Activated T-cell treated with anti-CD3 and anti-CD28 coated beads for 48 hours (primary cell): ENCODE measurements around the gene ITPRIP.
A peak's percentile ranks its signal among the peaks of the same experiment; 100 is the strongest.

Source experiments
- DNase-seq: peaks from one replicate; pipeline ENCODE4 v3.0.0-alpha.2; 2020; ENCODE audit warnings: low read depth

ITPRIP gene

DNA sequence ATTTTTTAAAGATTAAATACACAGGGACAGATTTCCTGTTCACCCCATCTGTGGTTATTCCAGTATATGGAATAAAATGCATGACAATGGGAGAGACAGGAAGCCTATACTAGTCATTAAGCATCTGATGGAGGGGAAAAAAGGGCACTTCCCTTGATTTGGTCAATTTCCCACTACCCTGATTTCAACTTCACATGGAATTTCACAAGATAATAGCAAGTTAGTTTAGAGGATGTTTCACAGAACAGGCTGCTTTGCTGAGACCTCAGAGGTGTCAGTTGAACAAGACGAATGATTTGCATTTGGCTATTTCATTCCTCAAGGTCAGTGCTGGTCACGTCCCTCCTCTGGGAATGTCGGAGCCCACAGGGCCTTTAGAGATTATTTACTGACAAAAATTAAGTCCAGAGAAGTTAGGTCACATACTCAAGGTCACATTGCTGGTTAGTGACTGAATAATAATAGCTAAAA is 4.7 kb upstream of the ITPRIP start:
- no peak for DNase-seq

DNA sequence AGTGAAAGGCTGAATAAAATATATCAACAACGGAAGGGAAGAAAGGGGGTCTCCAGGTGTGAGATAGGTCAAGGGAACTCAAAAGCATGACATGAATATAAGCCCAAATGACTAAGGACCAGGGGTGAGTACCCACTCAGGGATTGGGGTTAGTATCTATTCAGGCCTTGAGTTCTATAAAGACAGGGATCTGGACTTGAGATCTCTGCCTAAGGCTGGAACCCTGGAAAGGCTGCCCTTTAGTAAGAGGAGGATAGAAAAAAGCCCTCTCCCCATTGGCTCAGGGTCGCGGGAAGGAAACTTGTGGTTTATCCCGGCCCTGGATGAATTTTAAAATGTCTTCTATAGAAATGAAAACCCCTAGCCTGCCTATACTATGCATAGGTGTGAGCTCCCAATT is 2.4 kb upstream of the ITPRIP start:
- no peak for DNase-seq

DNA sequence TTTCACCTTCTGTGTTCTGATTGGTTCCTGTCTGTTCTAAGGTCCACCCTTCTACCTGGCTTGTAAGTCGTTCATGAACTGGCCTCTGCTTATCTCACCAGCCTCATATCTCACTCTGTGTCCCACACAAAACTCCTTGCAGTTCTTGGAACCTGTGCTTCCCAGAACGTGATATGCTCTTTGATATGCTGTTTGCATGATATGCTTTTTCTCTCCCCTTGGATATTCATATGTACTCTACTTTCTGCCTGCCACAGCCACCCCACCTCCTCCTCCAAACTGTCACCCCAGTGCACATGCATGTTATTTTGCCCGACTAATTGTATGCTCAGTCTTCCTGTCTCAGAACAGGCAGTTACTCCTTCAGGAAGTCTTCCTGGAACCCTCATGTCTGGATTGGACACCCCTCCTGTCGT is 1.9 kb upstream of the ITPRIP start:
- DNase-seq: no peak

DNA sequence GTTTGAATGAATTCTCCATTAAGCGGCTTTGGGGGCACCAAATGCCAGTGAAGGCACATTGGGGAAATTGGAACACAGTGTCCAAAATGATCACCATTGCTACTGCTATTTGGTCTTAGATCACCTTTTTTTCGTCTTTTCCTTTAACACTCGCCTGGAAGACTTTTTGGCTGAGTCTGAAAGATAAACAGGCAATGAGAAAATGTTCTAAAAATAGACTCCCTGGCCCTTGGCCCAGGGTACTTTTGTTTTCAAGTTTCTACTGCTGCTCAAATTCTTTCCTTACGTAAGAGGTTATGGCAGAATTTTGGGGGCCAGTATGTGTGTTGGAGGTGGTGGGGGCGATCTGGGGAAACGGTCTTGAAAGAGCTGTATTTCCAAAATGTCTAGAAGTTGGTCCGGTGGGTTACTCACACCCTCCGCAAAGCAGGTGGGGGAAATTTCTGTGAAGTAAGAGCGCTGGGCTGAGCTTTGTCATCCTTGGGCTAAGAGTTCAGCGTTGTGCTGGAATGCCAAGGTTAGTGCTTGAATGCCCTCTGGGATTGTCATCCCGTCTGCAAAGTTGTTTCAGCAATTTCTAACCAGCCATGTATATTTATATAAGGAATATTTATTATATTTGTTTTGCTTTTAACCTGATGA is 1.3 kb upstream of the ITPRIP start:
- DNase-seq: no peak

DNA sequence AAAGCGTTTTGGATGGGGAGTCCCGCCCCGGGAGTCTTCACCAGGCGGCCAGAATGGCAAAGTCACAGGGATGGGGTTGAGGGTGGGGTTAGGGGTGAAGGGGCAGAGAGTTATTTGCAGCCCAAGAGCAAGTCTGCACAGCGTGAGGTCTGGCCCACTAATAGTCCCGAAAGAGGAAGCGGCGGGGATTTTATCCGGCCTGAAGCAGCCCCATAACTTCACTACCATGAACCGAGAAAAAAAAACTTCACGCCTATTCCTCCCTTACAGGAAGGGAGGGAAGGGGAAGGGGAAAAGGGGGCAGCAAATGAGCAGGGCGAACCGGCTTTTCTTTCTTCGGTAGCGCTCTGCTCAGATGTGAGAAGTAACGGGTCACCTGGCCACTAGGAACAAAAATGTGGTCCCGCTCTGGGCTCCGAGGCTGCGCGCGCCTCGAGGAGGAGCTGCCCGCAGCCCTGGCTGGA is 712 bp downstream of the ITPRIP start:
- no peak for DNase-seq

DNA sequence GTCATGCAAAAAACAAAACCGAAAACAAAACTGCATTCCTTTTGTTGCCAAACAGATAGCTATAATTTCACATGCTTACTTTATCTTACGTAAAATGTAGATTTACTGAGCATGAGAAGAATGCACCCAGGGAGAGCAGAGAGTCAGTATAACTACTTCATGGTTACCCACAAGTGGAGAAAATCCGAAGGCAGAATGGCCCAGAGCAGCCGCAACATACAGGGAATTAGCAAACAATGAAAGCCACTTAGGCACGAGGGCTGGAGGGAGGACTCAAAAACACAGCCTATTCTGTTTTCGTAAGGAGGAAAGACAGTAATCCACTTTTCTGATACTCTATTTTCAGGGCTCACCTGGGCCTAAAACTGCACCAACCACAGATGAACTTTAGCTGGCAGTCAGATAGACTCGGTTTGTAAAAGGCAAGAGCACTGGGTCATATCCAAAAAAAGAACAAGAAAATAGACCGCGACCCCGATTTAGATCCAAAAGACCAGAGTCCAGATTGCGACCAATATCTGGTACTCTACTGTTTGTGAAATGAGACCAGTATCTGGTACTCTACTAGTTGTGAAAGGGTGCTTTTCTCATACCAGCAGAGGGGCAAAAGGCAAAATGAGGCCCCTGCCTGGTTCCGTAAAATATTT is 1.3 kb downstream of the ITPRIP start:
- DNase-seq: no peak

DNA sequence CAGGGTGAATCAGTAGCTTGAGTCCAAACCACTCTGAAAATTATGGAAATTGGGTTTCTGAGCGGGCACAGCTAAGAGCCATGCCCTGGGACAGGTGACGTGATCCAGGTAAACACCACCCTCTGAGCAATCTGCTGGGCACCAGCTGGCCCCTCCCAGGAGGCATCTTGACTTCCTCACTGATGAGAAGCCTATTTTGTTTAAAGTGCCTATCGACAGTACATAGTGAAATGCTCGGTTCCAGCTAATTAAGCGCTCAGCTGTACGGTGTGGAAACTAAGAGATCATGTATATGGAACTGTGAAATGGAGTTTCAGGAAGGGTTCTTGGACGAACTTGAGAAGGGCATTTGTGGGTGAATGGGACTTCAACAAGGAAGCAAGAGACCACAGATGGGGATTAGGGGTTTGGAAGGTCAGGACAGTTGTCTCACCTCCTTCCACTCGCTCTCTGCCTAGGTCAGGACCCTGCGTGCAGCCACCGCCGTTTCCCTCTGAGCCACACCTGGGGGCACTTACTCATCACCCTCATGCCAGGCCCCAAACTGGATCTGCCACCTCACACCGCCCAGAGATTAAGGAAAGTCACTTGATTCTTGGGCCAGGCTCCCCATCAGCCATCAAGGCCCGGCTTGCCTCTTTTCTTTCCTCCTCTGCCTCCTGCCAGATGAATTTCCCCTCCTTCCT is 3.2 kb downstream of the ITPRIP start:
- DNase-seq: no peak

DNA sequence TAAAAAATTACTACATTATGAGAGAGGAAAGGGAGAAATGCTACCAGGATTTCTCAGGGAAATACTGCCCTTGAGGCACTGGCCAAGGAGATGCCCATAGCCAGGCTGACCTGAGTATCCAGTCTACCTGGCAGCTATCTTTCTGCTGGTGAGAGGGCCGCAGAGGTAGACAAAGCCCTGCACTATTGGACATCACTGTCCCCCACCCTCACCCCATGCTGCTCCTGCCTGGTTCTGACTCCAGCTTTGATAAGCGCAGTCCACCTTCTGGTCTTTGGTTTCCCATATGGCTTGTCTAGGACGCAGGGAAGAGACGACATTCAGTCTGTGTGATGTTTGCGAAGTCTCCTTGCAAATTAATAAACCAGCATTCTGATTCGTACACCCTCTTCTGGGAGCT is 3.7 kb downstream of the ITPRIP start:
- no peak for DNase-seq

DNA sequence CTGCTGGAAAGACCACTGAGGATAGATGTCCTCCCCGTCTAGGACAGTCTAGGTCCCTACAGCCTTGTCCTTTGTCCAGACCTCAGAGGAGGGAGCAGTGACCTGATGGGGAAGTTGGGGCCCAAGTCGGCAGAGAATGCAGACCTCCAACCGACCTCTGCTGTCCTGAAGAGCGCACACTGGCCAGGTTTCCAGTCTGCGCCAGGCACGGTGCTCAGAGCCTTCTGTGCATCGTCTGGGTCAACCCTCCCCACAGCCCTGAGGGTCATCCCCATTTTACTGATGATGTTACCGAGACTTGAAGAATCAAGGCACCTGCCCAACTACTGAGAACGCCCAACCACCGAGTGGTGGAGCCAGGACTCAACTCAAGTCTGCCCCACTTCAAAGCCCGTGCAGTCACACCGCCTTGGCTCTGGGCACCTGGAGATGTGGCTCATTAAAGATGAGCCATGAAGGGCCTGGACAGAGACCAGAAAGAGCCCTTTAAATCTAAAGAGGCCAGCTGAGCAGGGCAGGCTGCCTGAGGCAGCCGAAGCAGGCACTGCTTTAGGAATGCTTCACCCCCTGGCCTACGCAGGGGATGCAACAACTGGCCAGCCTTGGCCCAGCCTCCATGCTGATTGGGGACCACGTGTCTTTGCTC is 4.4 kb downstream of the ITPRIP start:
- no peak for DNase-seq

DNA sequence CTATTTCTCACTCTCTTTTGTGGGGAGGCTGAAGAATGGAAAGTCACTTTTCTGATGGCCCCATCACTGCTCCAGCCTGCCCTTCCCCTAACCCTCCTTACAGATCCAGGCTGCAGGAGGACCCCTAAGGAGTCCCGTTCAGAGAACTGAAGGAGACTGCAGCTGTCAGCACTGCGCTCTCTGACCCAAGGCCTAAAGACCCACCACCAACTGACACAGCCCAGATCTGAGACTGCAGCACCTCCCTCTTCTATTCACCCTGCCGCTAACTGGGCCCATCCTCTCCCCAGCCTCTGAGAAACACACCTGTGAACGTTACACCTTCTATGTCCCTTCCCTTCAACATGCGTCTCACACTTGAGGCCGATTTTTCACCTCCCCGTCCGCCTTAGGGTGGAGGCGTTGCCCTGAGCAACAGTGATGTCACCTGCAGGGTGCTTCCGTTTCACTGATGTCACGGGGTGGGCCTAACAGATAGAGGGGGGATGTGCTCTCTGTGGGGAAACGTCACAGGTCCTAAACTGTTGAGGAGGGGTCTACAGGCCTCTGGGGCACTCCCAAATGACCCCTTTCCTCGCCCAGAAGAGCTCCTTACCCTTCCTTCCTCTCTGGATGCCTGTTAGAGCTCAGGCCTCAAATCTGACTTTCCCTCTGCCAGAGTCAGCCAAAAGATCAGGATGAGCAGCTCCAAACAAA is 5.1 kb downstream of the ITPRIP start:
- DNase-seq: no peak

DNA sequence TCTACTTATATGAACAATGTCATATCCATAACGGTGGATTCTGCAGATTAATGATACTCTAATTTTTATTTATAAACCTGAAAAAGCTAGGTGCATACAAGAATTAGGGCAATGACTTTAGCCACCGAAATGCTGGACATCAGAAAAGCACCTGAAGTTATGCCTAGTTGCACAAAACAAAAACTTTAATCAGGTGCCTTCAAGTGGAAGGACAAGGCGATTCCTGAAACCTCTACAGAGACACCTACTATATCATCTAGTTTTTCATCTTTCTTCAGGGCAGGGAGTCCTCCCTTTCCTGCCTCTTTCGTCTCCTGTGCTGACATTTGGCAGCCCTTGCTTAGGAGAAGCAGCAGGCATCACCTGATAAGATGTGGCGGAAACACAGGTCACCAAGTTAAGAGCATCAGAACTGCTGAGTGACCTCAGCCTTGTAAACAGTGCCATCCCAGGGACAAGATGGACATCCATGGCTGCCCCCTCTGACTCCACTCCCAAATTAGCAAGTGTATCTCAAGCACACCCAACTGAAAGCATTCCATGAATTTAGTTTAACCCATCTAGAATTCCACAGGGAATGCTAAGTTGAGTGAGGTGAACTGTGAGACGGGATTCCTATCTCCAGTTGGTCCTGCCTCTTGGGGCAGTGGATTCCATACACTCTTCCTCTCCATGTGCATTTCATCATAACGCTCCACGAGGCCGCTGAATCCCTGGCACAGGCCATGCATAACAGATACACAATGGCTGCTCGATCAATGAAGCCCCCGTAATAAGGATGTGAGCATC is 5.8 kb downstream of the ITPRIP start:
- DNase-seq: no peak

DNA sequence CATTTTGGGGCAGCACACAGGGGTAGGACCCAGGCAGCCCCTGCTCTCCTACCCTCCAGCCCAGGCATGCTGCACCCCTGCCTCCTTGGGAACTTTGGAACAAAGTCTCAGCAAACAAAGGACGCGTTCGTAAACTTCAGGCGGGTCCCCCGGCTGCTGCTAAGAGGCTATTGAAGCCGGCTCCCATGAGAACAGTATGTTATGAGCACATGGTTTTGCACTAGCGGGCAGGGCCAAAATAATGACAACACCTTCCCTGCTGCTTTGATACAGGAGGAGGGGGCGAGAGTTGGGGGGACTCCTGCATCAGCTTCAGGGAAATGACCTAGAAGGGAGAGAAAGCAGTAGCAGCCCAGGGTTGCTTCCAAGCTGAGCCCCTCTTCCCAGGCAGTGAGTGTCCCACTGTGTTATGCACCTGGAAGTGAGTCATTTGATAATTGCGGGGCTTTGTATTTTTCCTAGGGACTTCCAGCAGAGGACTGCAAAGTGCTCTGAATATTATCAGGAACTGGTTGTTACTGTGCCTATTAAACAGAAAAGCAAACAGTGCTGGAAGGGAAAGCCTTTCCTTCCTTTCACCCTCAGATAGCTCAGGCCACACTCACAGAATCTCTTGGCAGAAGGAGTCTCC is 6.9 kb downstream of the ITPRIP start:
- DNase-seq: no peak

DNA sequence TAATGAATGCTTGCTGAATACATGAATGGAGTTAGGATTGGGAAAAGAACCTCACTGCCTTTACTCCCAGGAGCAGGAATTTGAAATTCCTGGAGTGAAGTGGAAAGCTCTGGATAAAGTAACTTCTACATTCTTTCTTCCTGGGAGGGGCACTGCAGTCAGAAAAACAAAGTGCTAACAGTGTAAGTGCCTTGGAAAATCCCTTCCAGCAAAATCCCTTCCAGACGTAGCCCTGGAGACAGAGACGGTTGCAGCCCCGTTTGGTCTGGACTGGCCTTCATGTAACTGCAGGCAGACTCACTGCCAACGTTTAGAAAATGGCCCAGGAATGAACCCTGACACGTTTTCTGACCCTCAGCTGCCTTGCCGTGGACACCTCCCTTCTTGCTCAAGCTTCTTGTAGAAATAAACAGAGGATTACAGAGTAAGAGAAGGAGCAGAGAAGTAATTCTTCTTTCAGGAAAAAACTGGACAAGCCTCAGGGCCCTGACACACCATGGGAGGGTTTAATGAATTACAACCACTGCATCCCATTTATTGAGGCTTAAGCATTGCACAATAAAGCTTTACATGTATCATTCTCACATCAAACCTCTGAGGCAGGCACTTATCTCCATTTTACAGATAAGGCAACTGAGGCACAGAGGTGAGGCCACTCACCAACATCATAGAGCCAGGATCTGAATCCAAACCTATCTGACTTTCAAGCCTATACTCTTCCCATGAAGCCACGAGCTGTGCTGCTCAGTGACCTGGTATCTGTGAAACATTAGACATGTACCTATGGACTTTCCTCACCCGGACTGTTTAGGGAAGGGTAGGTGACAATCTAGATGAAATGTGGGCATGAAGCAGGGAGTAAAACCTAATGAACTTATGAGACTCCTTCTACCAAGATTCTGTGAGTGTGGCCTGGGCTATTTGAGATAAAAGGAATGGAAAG is 7.8 kb downstream of the ITPRIP start:
- DNase-seq: no peak

DNA sequence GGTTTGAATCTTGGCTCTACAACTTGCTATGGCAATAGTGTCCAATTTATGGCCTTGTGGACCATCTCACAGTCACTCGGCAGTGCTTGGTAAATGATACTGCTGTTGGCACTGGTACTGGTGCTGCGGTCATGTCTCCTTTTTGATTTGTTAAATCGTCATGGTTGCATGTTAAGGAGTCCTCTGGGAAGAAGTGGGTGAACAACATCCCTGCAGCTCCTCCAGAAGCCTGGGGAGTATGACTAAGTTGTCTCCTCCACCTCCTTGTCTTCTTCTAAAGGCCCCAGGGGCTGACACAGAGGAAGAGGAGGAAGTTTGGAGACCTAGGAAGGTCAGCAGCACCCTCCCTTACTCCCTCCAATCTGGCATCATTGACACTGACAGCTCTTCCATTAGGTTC is 8.5 kb downstream of the ITPRIP start:
- no peak for DNase-seq

DNA sequence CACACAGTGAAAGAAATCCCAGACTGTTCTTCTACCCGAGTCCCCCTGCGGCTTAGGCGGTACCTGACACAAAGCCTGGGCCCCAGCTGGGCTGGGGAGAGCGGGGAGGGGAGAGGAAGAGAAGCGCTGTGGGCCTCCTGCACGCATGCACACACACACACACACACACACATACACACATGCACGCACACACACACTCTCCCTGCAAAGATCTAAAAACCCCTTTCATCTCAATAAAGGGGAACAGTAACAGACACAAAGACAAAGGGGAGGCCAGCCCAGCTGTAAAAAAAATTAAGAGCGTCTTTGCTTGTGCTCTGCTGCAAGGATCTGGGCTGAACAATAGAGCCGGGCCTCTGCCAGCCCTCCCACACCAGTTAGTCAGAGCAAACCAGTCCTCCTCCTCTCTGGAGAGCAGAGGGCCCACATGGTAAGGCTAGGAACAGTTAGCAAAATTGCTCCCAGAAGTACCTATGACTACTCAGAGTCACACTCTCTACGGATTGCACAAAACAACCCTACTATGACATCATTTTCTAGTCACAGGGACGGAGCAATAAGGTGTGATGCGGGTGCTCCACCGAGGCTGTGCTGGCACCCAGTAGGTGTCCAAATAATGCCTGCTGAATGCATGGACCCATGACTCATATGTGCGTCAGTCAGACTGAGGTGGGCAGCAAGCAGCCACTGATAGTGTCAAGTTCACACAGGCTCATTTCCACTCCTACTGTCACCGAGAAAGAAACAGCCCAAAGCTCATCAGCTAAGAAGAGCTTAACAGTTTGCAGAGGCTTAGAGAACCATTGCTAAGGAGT is 9.2 kb downstream of the ITPRIP start:
- peak; percentile 73 for DNase-seq

DNA sequence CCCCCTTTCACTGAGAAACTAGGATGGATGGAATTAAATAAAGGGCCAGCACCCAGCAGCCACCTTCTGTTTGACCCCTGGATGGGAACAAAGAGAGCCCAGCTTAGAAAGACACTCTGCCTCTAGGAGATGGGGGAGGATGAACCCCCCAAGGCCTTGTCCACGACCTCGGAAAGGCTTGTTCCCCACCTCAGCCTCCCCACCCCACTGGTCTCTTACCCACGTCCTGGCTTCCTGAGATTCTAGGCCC is 9.7 kb downstream of the ITPRIP start:
- DNase-seq: no peak

DNA sequence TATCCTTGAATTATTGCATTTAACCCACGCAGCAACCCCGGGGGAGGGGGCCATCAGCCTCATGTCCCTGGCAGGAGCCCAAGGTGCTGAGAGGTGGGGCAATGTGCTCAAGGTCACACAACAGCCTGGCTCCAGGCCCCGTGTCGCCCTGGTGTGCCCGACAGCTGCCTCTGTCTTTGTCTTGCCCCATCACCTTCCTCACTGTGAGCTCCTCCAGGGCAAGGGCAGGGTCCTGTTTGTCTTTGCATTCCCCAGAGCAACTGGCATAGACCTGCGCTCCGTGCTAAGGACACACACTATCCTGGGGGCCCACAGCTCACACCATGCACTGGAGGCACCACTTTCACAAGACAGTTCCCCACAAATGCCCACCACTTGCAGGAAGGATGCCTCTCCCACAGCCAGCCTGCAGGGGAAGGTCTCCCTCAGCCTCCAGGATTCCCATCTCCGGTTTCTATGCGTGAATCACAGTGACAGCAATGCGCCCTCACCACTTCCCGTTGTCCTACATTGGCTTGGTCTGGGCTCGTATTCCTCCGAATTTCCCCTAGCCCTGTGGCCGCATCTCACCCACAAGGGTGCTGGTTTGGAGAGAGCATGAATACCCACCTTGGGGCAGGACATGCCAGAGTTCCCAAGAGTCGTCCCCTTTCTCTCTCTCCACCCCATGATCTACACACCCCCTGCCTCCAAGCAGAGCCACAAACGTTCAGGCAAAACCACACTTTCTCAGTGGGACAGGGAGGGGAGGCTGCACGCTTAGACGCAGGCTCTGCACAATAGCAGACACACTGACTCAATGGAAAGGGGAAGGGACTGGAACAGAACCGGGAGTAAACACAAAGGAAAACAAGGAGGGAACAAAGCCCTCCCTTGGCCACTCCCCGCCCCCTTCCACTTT is 10.3 kb downstream of the ITPRIP start:
- DNase-seq: no peak

DNA sequence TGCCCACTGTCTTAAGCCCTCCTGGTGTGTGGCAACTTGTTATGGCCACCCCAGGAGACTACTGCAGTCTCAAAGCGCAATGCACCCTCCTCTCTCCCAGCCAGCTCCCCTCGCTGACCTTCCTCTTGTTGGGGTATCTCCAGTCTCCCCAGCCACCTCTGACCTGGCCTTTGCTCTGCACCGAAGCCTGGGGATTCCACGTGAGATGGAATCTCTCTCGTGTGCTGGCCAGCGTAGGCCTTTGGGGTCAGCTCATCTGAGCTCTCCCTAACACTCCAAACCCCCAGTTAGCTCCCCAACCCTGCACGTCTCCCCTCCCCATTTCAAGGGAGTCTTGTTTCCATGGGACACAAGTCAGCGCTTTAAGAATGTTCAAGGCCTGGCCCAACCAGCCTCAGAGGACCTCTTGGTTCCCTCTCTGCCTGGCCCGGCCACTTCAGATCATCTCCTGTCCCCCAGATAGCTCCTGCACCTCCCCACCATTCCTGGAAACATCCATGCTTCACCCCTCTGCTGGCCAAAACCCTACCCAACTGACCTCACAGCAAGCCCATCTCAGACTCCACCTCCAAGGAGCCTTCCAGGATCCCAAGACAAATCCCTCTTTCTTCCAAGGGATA is 11.2 kb downstream of the ITPRIP start:
- DNase-seq: no peak
